Keratinocyte (primary cell): Measurements from ENCODE around the gene HHIP. TPM values are rescaled to one million over a fixed set of nuclear protein-coding genes. Genes with fewer than 3 reads are reported as not detected.
A peak's percentile ranks its signal among the peaks of the same experiment; 100 is the strongest.

Experiments used
- DNase-seq: peaks from one replicate; pipeline ENCODE4 v3.0.0-alpha.2; 2011; ENCODE audit warnings: low read depth, missing footprints, low spot score
- FAIRE-seq: peaks from 2 replicates; lab custom pipeline; 2011; peaks lifted over from hg19 to GRCh38; lab: Jason Lieb, UNC
- H2AFZ ChIP-seq: 2 replicates; pipeline ENCODE4 v1.6.0; 2012; ENCODE audit warnings: low read length, control low read depth, inconsistent platforms; ENCODE audit not compliant: control insufficient read depth
- H3K27ac ChIP-seq: 2 replicates; pipeline ENCODE4 v1.5.1; 2011; ENCODE audit warnings: low read length; ENCODE audit not compliant: control insufficient read depth, insufficient read depth
- H3K27me3 ChIP-seq: 3 replicates; pipeline ENCODE4 v1.6.0; 2011; ENCODE audit warnings: low read length; ENCODE audit not compliant: control insufficient read depth, insufficient read depth; ENCODE audit errors: extremely low read depth
- H3K36me3 ChIP-seq, 2 experiments: 2 replicates in 1 of 2; 3 replicates in 1 of 2; pipeline ENCODE4 v1.5.1; 2011; ENCODE audit warnings: low read length in 2 of 2, mild to moderate bottlenecking in 1 of 2; ENCODE audit not compliant: control insufficient read depth in 2 of 2, insufficient read depth in 2 of 2; ENCODE audit errors: extremely low read depth in 1 of 2
- H3K4me1 ChIP-seq: 3 replicates; pipeline ENCODE4 v1.5.1; 2011; ENCODE audit warnings: low read length; ENCODE audit not compliant: control insufficient read depth, insufficient read depth; ENCODE audit errors: extremely low read depth
- H3K4me2 ChIP-seq: 3 replicates; pipeline ENCODE4 v1.6.0; 2011; ENCODE audit warnings: low read depth, low read length; ENCODE audit not compliant: control insufficient read depth, insufficient read depth; ENCODE audit errors: extremely low read depth
- H3K4me3 ChIP-seq, 3 experiments: fragments of 200-600 bp in 1 of 3; sonication (generic) in 1 of 3; 2 replicates in 2 of 3; 3 replicates in 1 of 3; pipeline ENCODE4 v1.5.1; 2011 to 2016; ENCODE audit warnings: low read length in 3 of 3, mild to moderate bottlenecking in 3 of 3, control low read depth in 2 of 3, inconsistent platforms in 1 of 3, low read depth in 1 of 3, mixed read lengths in 1 of 3, mixed run types in 1 of 3, moderate library complexity in 1 of 3; ENCODE audit not compliant: control insufficient read depth in 2 of 3, insufficient read depth in 2 of 3; ENCODE audit errors: extremely low read depth in 1 of 3
- H3K79me2 ChIP-seq: 2 replicates; pipeline ENCODE4 v1.6.0; 2012; ENCODE audit warnings: low read length; ENCODE audit not compliant: control insufficient read depth, insufficient read depth
- H3K9ac ChIP-seq: 3 replicates; pipeline ENCODE4 v1.6.0; 2011; ENCODE audit warnings: low read length; ENCODE audit not compliant: control insufficient read depth, insufficient read depth; ENCODE audit errors: extremely low read depth
- H3K9me1 ChIP-seq: 3 replicates; pipeline ENCODE4 v1.6.0; 2011; ENCODE audit warnings: low read length; ENCODE audit not compliant: control insufficient read depth, insufficient read depth; ENCODE audit errors: extremely low read depth
- H3K9me3 ChIP-seq: 2 replicates; pipeline ENCODE4 v1.5.1; 2012; ENCODE audit warnings: low read depth, low read length; ENCODE audit not compliant: control insufficient read depth
- H4K20me1 ChIP-seq: 3 replicates; pipeline ENCODE4 v1.6.0; 2011; ENCODE audit warnings: low read length; ENCODE audit not compliant: control insufficient read depth, insufficient read depth; ENCODE audit errors: extremely low read depth
- CTCF ChIP-seq, 3 experiments: IDR thresholded peaks in 1 of 3; conservative IDR thresholded peaks in 1 of 3; optimal IDR thresholded peaks in 1 of 3; 2 replicates in 2 of 3; 3 replicates in 1 of 3; pipeline versions ENCODE3 to v1.5.1; 2011; ENCODE audit warnings: low read length in 3 of 3, mild to moderate bottlenecking in 3 of 3, moderate library complexity in 2 of 3, control low read depth in 1 of 3, inconsistent platforms in 1 of 3; ENCODE audit not compliant: insufficient read depth in 2 of 3; ENCODE audit errors: extremely low read depth in 1 of 3
- EZH2 ChIP-seq: IDR thresholded peaks from one replicate; pipeline ENCODE4 v1.6.1; 2012; ENCODE audit warnings: inconsistent platforms, mild to moderate bottlenecking, low read length, moderate library complexity
- dilution Hi-C: fragments of 300-500 bp; cut with MboI; formaldehyde crosslinking; loops from one replicate; pipeline ENCODE4 v1.7.0; 2020; ENCODE audit warnings: low sequenced_read_pairs; ENCODE audit not compliant: extremely low pct_ligation_motif_present
- polyA minus RNA-seq, 3 experiments: library from RNA; depleted of rRNA, polyadenylated mRNA; stranded (reverse); fragments of >200 nt; gene quantifications; 1 replicate in 1 of 3; 2 replicates in 1 of 3; 3 replicates in 1 of 3; pipeline ENCODE4 v1.2.3, GENCODE V29; 2011
- polyA plus RNA-seq, 5 experiments: library from polyadenylated mRNA; depleted of rRNA in 3 of 5; stranded (reverse) in 3 of 5; stranded (forward) in 1 of 5; unstranded in 1 of 5; fragments of >200 nt; gene quantifications; 1 replicate in 1 of 5; 2 replicates in 3 of 5; 3 replicates in 1 of 5; pipeline versions ENCODE4 v1.2.1 to v1.2.3, GENCODE V29; 2011 to 2012; ENCODE audit warnings: missing spikeins in 2 of 5, low read depth in 1 of 5, low replicate concordance in 1 of 5

Gene HHIP, protein sequence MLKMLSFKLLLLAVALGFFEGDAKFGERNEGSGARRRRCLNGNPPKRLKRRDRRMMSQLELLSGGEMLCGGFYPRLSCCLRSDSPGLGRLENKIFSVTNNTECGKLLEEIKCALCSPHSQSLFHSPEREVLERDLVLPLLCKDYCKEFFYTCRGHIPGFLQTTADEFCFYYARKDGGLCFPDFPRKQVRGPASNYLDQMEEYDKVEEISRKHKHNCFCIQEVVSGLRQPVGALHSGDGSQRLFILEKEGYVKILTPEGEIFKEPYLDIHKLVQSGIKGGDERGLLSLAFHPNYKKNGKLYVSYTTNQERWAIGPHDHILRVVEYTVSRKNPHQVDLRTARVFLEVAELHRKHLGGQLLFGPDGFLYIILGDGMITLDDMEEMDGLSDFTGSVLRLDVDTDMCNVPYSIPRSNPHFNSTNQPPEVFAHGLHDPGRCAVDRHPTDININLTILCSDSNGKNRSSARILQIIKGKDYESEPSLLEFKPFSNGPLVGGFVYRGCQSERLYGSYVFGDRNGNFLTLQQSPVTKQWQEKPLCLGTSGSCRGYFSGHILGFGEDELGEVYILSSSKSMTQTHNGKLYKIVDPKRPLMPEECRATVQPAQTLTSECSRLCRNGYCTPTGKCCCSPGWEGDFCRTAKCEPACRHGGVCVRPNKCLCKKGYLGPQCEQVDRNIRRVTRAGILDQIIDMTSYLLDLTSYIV
- 0.08 to 0.44 TPM (median 0.20 TPM) in 3 replicates for polyA plus RNA-seq
- 0.85 TPM for polyA plus RNA-seq (2011; ENCODE audit: low read depth)
- 0.04 and 0.06 TPM in 2 replicates for polyA plus RNA-seq (2011; cell fraction: cytosol; rRNA removed)
- polyA plus RNA-seq (2011; cell fraction: nucleus; rRNA removed): 0.03 and 0.19 TPM in 2 replicates
- 0.07 and 0.71 TPM in 2 replicates for polyA plus RNA-seq (2012; ENCODE audit: low replicate concordance)
- 0.10 to 0.13 TPM in 2 of 3 replicates, not detected in the other for polyA minus RNA-seq
- polyA minus RNA-seq (2011; cell fraction: cytosol; rRNA and poly(A)+ RNA removed): not detected
- not detected in 2 replicates for polyA minus RNA-seq (2011; cell fraction: nucleus; rRNA and poly(A)+ RNA removed)

DNA sequence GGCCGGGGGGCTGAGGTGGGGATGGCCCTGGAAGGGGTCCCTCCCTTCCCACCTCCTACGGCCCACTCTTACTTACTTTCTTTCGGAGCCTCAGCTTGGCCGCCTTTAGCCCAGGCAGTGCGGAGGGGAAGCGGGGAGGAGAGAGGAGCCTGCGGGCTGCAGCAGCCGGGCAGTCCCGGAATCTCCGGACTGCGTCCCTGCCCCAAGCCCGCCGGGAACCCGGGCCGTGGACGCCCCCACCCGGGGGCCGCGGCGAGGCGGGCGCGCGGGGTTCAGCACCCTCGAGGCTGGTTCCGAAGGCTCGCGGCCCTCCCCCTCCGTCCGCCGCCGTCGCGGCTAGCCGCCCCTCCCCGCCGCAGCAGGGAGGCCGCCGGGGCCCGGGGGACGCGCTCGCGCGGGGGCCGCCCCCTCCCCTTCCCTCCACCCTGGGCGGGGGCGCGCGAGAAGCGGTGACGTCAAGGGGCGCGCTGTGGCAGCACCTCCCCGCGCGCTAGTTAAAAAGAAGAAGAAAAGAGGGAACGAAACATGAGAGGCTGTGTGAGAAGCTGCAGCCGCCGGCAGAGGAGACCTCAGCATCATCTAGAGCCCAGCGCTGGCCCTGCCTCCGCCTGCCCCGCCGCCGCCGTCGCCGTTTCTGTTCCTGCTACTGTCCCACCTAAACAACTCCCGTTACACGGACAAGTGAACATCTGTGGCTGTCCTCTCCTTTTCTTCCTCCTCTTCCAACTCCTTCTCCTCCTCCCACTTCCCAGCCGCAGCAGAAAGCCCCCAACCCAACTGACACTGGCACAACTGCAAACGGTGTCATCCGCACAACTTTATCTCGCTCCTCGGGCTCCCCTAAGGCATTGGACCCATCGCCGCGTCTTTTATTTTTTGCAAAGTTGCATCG, at the start of gene HHIP:
Gene HHIP (plus strand): TSS at position 526 of the 892 bp plus-strand sequence. CDS start 520 bp downstream, outside the sequence.
- dilution Hi-C loops: no loop called here

GRCh38 chr4:144597171-144597570, 48.8 kb upstream of the HHIP start:
- H3K4me2 ChIP-seq: no peak overlapping the region
- dilution Hi-C loops: no loop called here
- FAIRE-seq: no peak

More for the DNA sequence above, at the start of gene HHIP:
- H3K4me1 ChIP-seq: peaks cover 12% of the 10 kb centered on the region
- H3K27me3 ChIP-seq: peaks cover 34% of the 10 kb centered on the region
- H3K4me2 ChIP-seq: peak within 1 kb of the TSS; percentile 75
- no peaks in the 10 kb centered on the region for H4K20me1 ChIP-seq
- peak within 1 kb of the TSS; percentile 31 to 75 (median 66) for H3K4me3 ChIP-seq
- no peak within 1 kb of the TSS for H3K9ac ChIP-seq
- H3K9me3 ChIP-seq: no peaks in the 10 kb centered on the region
- H3K27ac ChIP-seq: no peak within 1 kb of the TSS
- H2AFZ ChIP-seq: peak within 1 kb of the TSS; percentile 91
- FAIRE-seq (no peak), DNase-seq (no peak)
- no peaks in the 10 kb centered on the region for H3K9me1 ChIP-seq
- H3K79me2 ChIP-seq: no peaks in the 10 kb centered on the region
- H3K36me3 ChIP-seq: no peaks in the 10 kb centered on the region
- no peak for TF ChIP-seq EZH2

More at GRCh38 chr4:144597171-144597570, 48.8 kb upstream of the HHIP start:
- H3K27ac ChIP-seq: no peak overlapping the region
- H3K27me3 ChIP-seq: no peaks in the 10 kb centered on the region
- H3K4me3 ChIP-seq: no peak overlapping the region
- H2AFZ ChIP-seq: no peak overlapping the region
- no peaks in the 10 kb centered on the region for H3K4me1 ChIP-seq
- H3K79me2 ChIP-seq: no peaks in the 10 kb centered on the region
- H3K9me3 ChIP-seq: no peaks in the 10 kb centered on the region
- no peak overlapping the region for H3K9ac ChIP-seq
- H3K36me3 ChIP-seq: no peaks in the 10 kb centered on the region
- TF ChIP-seq CTCF (optimal IDR thresholded peaks at IDR 0.05 in 1 of 3, IDR thresholded peaks at IDR 0.05 in 1 of 3, conservative IDR thresholded peaks at IDR 0.05 in 1 of 3; ENCODE audit: extremely low read depth in 1 of 3, insufficient read depth in 2 of 3, low read length in 3 of 3) (no peak), EZH2 (no peak)
- no peaks in the 10 kb centered on the region for H4K20me1 ChIP-seq
- H3K9me1 ChIP-seq: no peaks in the 10 kb centered on the region
- DNase-seq: no peak
